ENCODE data around the gene ETV3L.

Gene ETV3L

GRCh38 chr1:157132111-157132510 lies 32.5 kb upstream of the ETV3L start:
- no peak for DNase-seq (ENCODE audit: low read depth)

- DNase-seq (ENCODE audit: low read depth) = no peak
Measured at GRCh38 chr1:157131281-157131680, 31.7 kb upstream of the ETV3L start.

- DNase-seq (ENCODE audit: low read depth) = no peak
Measured at GRCh38 chr1:157124855-157125254, 25.2 kb upstream of the ETV3L start.

GRCh38 chr1:157119448-157119847 lies 19.8 kb upstream of the ETV3L start:
- DNase-seq (ENCODE audit: low read depth) = no peak

GRCh38 chr1:157119008-157119407 lies 19.4 kb upstream of the ETV3L start:
- no peak for DNase-seq (ENCODE audit: low read depth)

GRCh38 chr1:157117527-157118057 lies 18.0 kb upstream of the ETV3L start:
- no peak for DNase-seq (ENCODE audit: low read depth)

- no peak for DNase-seq (ENCODE audit: low read depth)
Measured at GRCh38 chr1:157116737-157117103, 17.1 kb upstream of the ETV3L start.

- DNase-seq (ENCODE audit: low read depth) = no peak
Measured at GRCh38 chr1:157115851-157116736, 16.5 kb upstream of the ETV3L start.

- no peak for DNase-seq (ENCODE audit: low read depth)
Measured at GRCh38 chr1:157115429-157115838, 15.8 kb upstream of the ETV3L start.

GRCh38 chr1:157114183-157115121 lies 14.8 kb upstream of the ETV3L start:
- no peak for DNase-seq (ENCODE audit: low read depth)

GRCh38 chr1:157113631-157114030 lies 14.0 kb upstream of the ETV3L start:
- no peak for DNase-seq (ENCODE audit: low read depth)

- DNase-seq (ENCODE audit: low read depth) = no peak
Measured at GRCh38 chr1:157113106-157113505, 13.5 kb upstream of the ETV3L start.

GRCh38 chr1:157112186-157112867 lies 12.7 kb upstream of the ETV3L start:
- DNase-seq (ENCODE audit: low read depth) = no peak

GRCh38 chr1:157111396-157112165 lies 12.0 kb upstream of the ETV3L start:
- DNase-seq (ENCODE audit: low read depth) = no peak

- no peak for DNase-seq (ENCODE audit: low read depth)
Measured at GRCh38 chr1:157110686-157111085, 11.1 kb upstream of the ETV3L start.

GRCh38 chr1:157110003-157110402 lies 10.4 kb upstream of the ETV3L start:
- no peak for DNase-seq (ENCODE audit: low read depth)

- no peak for DNase-seq (ENCODE audit: low read depth)
Measured at GRCh38 chr1:157108448-157108847, 8.8 kb upstream of the ETV3L start.

- DNase-seq (ENCODE audit: low read depth) = no peak
Measured at GRCh38 chr1:157107702-157108101, 8.1 kb upstream of the ETV3L start.

- no peak for DNase-seq (ENCODE audit: low read depth)
Measured at GRCh38 chr1:157106813-157107189, 7.2 kb upstream of the ETV3L start.

GRCh38 chr1:157105988-157106812 lies 6.6 kb upstream of the ETV3L start:
- DNase-seq (ENCODE audit: low read depth) = no peak
